ENCODE data around the gene NOX5. TPM values are rescaled to one million over a fixed set of nuclear protein-coding genes. Genes with fewer than 3 reads are reported as not detected.

NOX5 gene
- total RNA-seq, 2 experiments from 2014 or later, result not detected

GRCh38 chr15:69080295-69081248, 66.1 kb downstream of the NOX5 start:
- Histone ChIP-seq H3K9me2 (ENCODE audit: insufficient read depth, low read length) (no peaks in the 10 kb centered on the region), H3K4me3 (ENCODE audit: low read depth, low read length, poor library complexity, severe bottlenecking) (no peak overlapping the region), H3K36me3 (ENCODE audit: insufficient read depth, low read length) (no peaks in the 10 kb centered on the region), H3K27ac (ENCODE audit: low read depth, low read length, poor library complexity, severe bottlenecking) (no peak overlapping the region), H4K20me1 (ENCODE audit: insufficient read depth, low read length) (no peaks in the 10 kb centered on the region), H3K79me2 (ENCODE audit: insufficient read depth, low read depth, low read length) (no peaks in the 10 kb centered on the region), H3K4me1 (ENCODE audit: insufficient read depth, low read length, poor library complexity, severe bottlenecking) (no peaks in the 10 kb centered on the region), H3K4me2 (ENCODE audit: low read length) (no peak overlapping the region), H2AFZ (ENCODE audit: low read length) (no peak overlapping the region), H3K9me3 (ENCODE audit: low read length) (no peaks in the 10 kb centered on the region)
- POLR2A ChIA-PET, result interaction anchor here (0.5 kb wide), 1 partner anchor 586 kb away, joined by 3 read pairs; no protein-coding TSS in a partner anchor
- DNase-seq (ENCODE audit: low spot score), result no peak
- no TSS peak for BruUV-seq (replicated peaks)
- CTCF ChIA-PET (ENCODE audit: unreplicated experiment), result no interaction called here
- TF ChIP-seq EZH2phosphoT487 (IDR thresholded peaks at IDR 0.05; ENCODE audit: borderline replicate concordance, low read depth, low read length), result no peak
- no peak for TF ChIP-seq CTCF (conservative IDR thresholded peaks at IDR 0.05; ENCODE audit: low read length)
- intact Hi-C loops (cut with micrococcal nuclease; ENCODE audit: unreplicated experiment), result no loop called here

GRCh38 chr15:69081310-69082004, 67.0 kb downstream of the NOX5 start:
- Histone ChIP-seq H2AFZ (ENCODE audit: low read length) (no peak overlapping the region), H3K4me3 (ENCODE audit: low read depth, low read length, poor library complexity, severe bottlenecking) (no peak overlapping the region), H3K4me1 (ENCODE audit: insufficient read depth, low read length, poor library complexity, severe bottlenecking) (no peaks in the 10 kb centered on the region), H4K20me1 (ENCODE audit: insufficient read depth, low read length) (no peaks in the 10 kb centered on the region), H3K36me3 (ENCODE audit: insufficient read depth, low read length) (no peaks in the 10 kb centered on the region), H3K9me3 (ENCODE audit: low read length) (no peaks in the 10 kb centered on the region), H3K79me2 (ENCODE audit: insufficient read depth, low read depth, low read length) (no peaks in the 10 kb centered on the region), H3K27ac (ENCODE audit: low read depth, low read length, poor library complexity, severe bottlenecking) (no peak overlapping the region), H3K9me2 (ENCODE audit: insufficient read depth, low read length) (no peaks in the 10 kb centered on the region), H3K4me2 (ENCODE audit: low read length) (no peak overlapping the region)
- POLR2A ChIA-PET, result no interaction called here
- DNase-seq (ENCODE audit: low spot score), result no peak
- CTCF ChIA-PET (ENCODE audit: unreplicated experiment), result no interaction called here
- no TSS peak for BruUV-seq (replicated peaks)
- TF ChIP-seq EZH2phosphoT487 (IDR thresholded peaks at IDR 0.05; ENCODE audit: borderline replicate concordance, low read depth, low read length), result no peak
- TF ChIP-seq CTCF (conservative IDR thresholded peaks at IDR 0.05; ENCODE audit: low read length), result no peak
- intact Hi-C loops (cut with micrococcal nuclease; ENCODE audit: unreplicated experiment), result no loop called here

Measured in OCI-LY7 (cell line).